Measurements from ENCODE around the gene USP20. TPM values are rescaled to one million over a fixed set of nuclear protein-coding genes. Genes with fewer than 3 reads are reported as not detected.

USP20 gene
- total and polyA plus RNA-seq, 2 donors (not counting 3 experiments of a cell fraction or from before 2014, with no cell fraction given) = 13.4 to 25.9 TPM

DNA sequence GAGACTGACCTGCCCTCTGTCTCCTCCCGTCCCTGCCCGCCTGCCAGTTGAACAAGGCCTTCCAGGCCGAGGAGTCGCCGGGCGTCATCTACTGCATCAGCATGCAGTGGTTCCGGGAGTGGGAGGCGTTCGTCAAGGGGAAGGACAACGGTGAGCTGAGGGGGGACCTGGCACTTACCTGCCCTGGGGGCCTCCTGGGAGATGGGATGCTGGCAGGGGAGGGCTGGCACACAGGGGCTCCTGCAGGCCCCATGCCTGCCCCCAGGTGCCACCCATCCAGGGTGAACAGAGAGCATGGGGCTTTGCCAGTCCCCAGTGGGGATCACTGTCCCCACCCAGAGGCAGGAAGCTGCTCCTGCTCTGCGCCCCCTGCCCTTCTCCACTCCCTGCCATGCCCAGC, 43.0 kb downstream of the USP20 start:
- Histone ChIP-seq H3K27ac (ENCODE audit: insufficient read depth, low read depth, low read length) (no peak overlapping the region), H3K79me2 (ENCODE audit: control insufficient read depth, insufficient read depth, low read length) (no peaks in the 10 kb centered on the region), H3K36me3 (ENCODE audit: control insufficient read depth in 2 of 2, extremely low read depth in 1 of 2, insufficient read depth in 2 of 2, low read length in 2 of 2) (peaks cover 0 to 13% of the 10 kb centered on the region in 2 experiments), H3K4me1 (ENCODE audit: control insufficient read depth, extremely low read depth, insufficient read depth, low read length) (no peaks in the 10 kb centered on the region), H2AFZ (ENCODE audit: low read depth, low read length) (no peak overlapping the region), H3K9ac (replicated peaks; ENCODE audit: extremely low read depth, insufficient read depth, low read length) (no peak overlapping the region), H3K27me3 (ENCODE audit: control insufficient read depth in 2 of 2, insufficient read depth in 2 of 2, low read length in 2 of 2) (no peaks in the 10 kb centered on the region), H3K9me1 (replicated peaks; ENCODE audit: control insufficient read depth, extremely low read depth, insufficient read depth, low read length) (no peaks in the 10 kb centered on the region), H4K20me1 (replicated peaks; ENCODE audit: control insufficient read depth, extremely low read depth, insufficient read depth, low read length) (no peaks in the 10 kb centered on the region), H3K4me3 (replicated peaks in 1 of 3; ENCODE audit: insufficient read depth in 1 of 3, low read depth in 1 of 3, low read length in 3 of 3) (no peak overlapping the region), H3K9me3 (replicated peaks; ENCODE audit: control insufficient read depth, insufficient read depth, low read length) (no peaks in the 10 kb centered on the region), H3K4me2 (ENCODE audit: insufficient read depth, low read length) (no peak overlapping the region)
- BruUV-seq (replicated peaks) = no TSS peak
- FAIRE-seq (no peak), DNase-seq (ENCODE audit: low read depth, low spot score) (no peak)
- TF ChIP-seq, protein P1, sequence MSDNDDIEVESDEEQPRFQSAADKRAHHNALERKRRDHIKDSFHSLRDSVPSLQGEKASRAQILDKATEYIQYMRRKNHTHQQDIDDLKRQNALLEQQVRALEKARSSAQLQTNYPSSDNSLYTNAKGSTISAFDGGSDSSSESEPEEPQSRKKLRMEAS (IDR thresholded peaks at IDR 0.05; ENCODE audit: insufficient read depth, insufficient read length) = no peak
- TF ChIP-seq EZH2 (IDR thresholded peaks at IDR 0.05; ENCODE audit: borderline replicate concordance, low read depth, low read length, severe bottlenecking) = no peak
- no peak for TF ChIP-seq POLR2A (IDR thresholded peaks at IDR 0.05; ENCODE audit: low read depth, low read length)
- no peak for TF ChIP-seq POLR2AphosphoS5 (IDR thresholded peaks at IDR 0.05; ENCODE audit: insufficient read depth, low read depth, low read length)
- POLR2A ChIA-PET = no interaction called here
- intact Hi-C loops (cut with micrococcal nuclease) (no loop called here), dilution Hi-C loops (cut with MboI; ENCODE audit: extremely low pct_ligation_motif_present, low sequenced_read_pairs) (no loop called here)
- CTCF ChIA-PET = no interaction called here

DNA sequence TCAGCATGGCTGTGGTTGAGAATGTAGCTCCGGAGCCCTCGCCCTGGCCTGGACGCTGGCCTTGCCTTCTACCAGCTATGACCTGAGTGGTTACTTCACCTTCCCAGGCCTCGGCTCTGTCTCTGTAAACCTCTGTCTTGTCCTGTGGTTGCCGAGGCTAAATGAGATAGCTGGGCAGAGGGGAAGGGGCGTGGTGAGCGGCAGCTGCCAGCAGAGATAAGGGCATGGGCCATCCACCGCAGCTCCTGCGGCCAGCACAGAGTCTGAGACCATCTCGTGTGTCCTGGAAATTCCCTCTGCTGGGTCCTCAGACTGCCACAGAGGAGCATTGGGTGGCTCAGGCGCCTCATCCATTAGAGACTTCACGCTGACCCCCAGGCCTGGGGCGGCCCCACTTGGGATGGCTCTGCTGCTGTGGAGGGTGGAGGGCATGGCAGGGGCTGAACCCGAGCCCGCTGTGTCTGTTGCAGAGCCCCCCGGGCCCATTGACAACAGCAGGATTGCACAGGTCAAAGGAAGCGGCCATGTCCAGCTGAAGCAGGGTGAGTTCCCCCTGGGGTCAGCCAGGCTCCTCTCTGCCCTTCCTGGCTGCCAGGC, 43.9 kb downstream of the USP20 start:
- Histone ChIP-seq H3K4me1 (ENCODE audit: control insufficient read depth, extremely low read depth, insufficient read depth, low read length) (peaks cover 4% of the 10 kb centered on the region), H3K4me3 (replicated peaks in 1 of 3; ENCODE audit: insufficient read depth in 1 of 3, low read depth in 1 of 3, low read length in 3 of 3) (no peak overlapping the region), H2AFZ (ENCODE audit: low read depth, low read length) (no peak overlapping the region), H3K9ac (replicated peaks; ENCODE audit: extremely low read depth, insufficient read depth, low read length) (no peak overlapping the region), H3K9me3 (replicated peaks; ENCODE audit: control insufficient read depth, insufficient read depth, low read length) (no peaks in the 10 kb centered on the region), H4K20me1 (replicated peaks; ENCODE audit: control insufficient read depth, extremely low read depth, insufficient read depth, low read length) (no peaks in the 10 kb centered on the region), H3K79me2 (ENCODE audit: control insufficient read depth, insufficient read depth, low read length) (no peaks in the 10 kb centered on the region), H3K4me2 (ENCODE audit: insufficient read depth, low read length) (no peak overlapping the region), H3K36me3 (ENCODE audit: control insufficient read depth in 2 of 2, extremely low read depth in 1 of 2, insufficient read depth in 2 of 2, low read length in 2 of 2) (peaks cover 0 to 13% of the 10 kb centered on the region in 2 experiments), H3K27ac (ENCODE audit: insufficient read depth, low read depth, low read length) (no peak overlapping the region), H3K27me3 (ENCODE audit: control insufficient read depth in 2 of 2, insufficient read depth in 2 of 2, low read length in 2 of 2) (no peaks in the 10 kb centered on the region), H3K9me1 (replicated peaks; ENCODE audit: control insufficient read depth, extremely low read depth, insufficient read depth, low read length) (no peaks in the 10 kb centered on the region)
- BruUV-seq (replicated peaks) = no TSS peak
- dilution Hi-C loops (cut with MboI; ENCODE audit: extremely low pct_ligation_motif_present, low sequenced_read_pairs) (no loop called here), intact Hi-C loops (cut with micrococcal nuclease) (no loop called here)
- POLR2A ChIA-PET = no interaction called here
- FAIRE-seq (no peak), DNase-seq (ENCODE audit: low read depth, low spot score) (no peak)
- CTCF ChIA-PET = no interaction called here
- TF ChIP-seq MYC (IDR thresholded peaks at IDR 0.05; ENCODE audit: low read depth, low read length) (no peak), POLR2AphosphoS5 (IDR thresholded peaks at IDR 0.05; ENCODE audit: insufficient read depth, low read depth, low read length) (no peak), JUN (IDR thresholded peaks at IDR 0.05; ENCODE audit: borderline replicate concordance, insufficient read depth, insufficient read length, low read depth) (no peak), POLR2A (IDR thresholded peaks at IDR 0.05; ENCODE audit: low read depth, low read length) (no peak), EZH2 (IDR thresholded peaks at IDR 0.05; ENCODE audit: borderline replicate concordance, low read depth, low read length, severe bottlenecking) (no peak), GATA2 (IDR thresholded peaks at IDR 0.05; ENCODE audit: insufficient read depth, insufficient read length, low read depth, low read length) (no peak), FOS (IDR thresholded peaks at IDR 0.05; ENCODE audit: borderline replicate concordance, insufficient read depth, low read length) (no peak)
- TF ChIP-seq, protein P1 (IDR thresholded peaks at IDR 0.05; ENCODE audit: insufficient read depth, insufficient read length) = no peak
- TF ChIP-seq, protein P2, sequence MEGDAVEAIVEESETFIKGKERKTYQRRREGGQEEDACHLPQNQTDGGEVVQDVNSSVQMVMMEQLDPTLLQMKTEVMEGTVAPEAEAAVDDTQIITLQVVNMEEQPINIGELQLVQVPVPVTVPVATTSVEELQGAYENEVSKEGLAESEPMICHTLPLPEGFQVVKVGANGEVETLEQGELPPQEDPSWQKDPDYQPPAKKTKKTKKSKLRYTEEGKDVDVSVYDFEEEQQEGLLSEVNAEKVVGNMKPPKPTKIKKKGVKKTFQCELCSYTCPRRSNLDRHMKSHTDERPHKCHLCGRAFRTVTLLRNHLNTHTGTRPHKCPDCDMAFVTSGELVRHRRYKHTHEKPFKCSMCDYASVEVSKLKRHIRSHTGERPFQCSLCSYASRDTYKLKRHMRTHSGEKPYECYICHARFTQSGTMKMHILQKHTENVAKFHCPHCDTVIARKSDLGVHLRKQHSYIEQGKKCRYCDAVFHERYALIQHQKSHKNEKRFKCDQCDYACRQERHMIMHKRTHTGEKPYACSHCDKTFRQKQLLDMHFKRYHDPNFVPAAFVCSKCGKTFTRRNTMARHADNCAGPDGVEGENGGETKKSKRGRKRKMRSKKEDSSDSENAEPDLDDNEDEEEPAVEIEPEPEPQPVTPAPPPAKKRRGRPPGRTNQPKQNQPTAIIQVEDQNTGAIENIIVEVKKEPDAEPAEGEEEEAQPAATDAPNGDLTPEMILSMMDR (IDR thresholded peaks at IDR 0.05; ENCODE audit: extremely low read depth in 1 of 2, insufficient read depth in 1 of 2, low read depth in 1 of 2, low read length in 2 of 2) = no peak
